OCI-LY1 (cell line): ENCODE measurements around the gene ANKRD65.

ENCODE experiments used
- H2AFZ ChIP-seq: fragments of 200-600 bp; sonication (generic), shearing (Covaris generic); 2 replicates; pipeline ENCODE4 v1.6.0; 2014; ENCODE audit warnings: antibody characterized with exemption, mild to moderate bottlenecking, low read length
- H3F3A ChIP-seq: fragments of 200-600 bp; sonication (generic), shearing (Covaris generic); 2 replicates; pipeline ENCODE4 v1.6.0; 2014; ENCODE audit warnings: mild to moderate bottlenecking, antibody characterized with exemption, low read length, moderate library complexity; ENCODE audit not compliant: insufficient read depth
- H3K27ac ChIP-seq: fragments of 200-600 bp; sonication (generic); 2 replicates; pipeline ENCODE4 v1.5.1; 2014; ENCODE audit warnings: low read length, mixed run types, mild to moderate bottlenecking, low read depth; ENCODE audit not compliant: poor library complexity, severe bottlenecking
- H3K27me3 ChIP-seq: fragments of 200-600 bp; sonication (generic); 2 replicates; pipeline ENCODE4 v1.6.0; 2014; ENCODE audit warnings: antibody characterized with exemption, mild to moderate bottlenecking, low read length, moderate library complexity; ENCODE audit not compliant: insufficient read depth
- H3K36me3 ChIP-seq: fragments of 200-600 bp; sonication (generic); 2 replicates; pipeline ENCODE4 v1.6.1; 2014; ENCODE audit warnings: mild to moderate bottlenecking, antibody characterized with exemption, low read length, moderate library complexity, mixed read lengths; ENCODE audit not compliant: insufficient read depth
- H3K4me1 ChIP-seq: fragments of 200-600 bp; sonication (generic); 2 replicates; pipeline ENCODE4 v1.5.1; 2014; ENCODE audit warnings: mild to moderate bottlenecking, low read length, moderate library complexity; ENCODE audit not compliant: insufficient read depth, severe bottlenecking
- H3K4me2 ChIP-seq: fragments of 200-600 bp; sonication (generic), shearing (Covaris generic); 2 replicates; pipeline ENCODE4 v1.6.1; 2014; ENCODE audit warnings: low read length
- H3K4me3 ChIP-seq: fragments of 200-600 bp; sonication (generic); 2 replicates; pipeline ENCODE4 v1.5.1; 2014; ENCODE audit warnings: low read length, low read depth, mild to moderate bottlenecking, mixed read lengths; ENCODE audit not compliant: poor library complexity, severe bottlenecking
- H3K79me2 ChIP-seq: fragments of 200-600 bp; shearing (Covaris generic); 2 replicates; pipeline ENCODE4 v1.6.1; 2016; ENCODE audit warnings: mixed run types, low read length, mixed read lengths; ENCODE audit not compliant: insufficient read depth
- H3K9ac ChIP-seq: fragments of 200-600 bp; sonication (generic), shearing (Covaris generic); 2 replicates; pipeline ENCODE4 v1.6.1; 2014; ENCODE audit warnings: mild to moderate bottlenecking, low read length, mixed read lengths
- H3K9me2 ChIP-seq: fragments of 200-600 bp; sonication (generic), shearing (Covaris generic); 2 replicates; pipeline ENCODE4 v1.6.1; 2014; ENCODE audit warnings: low read depth, mild to moderate bottlenecking, low read length, mixed read lengths
- H3K9me3 ChIP-seq: fragments of 200-600 bp; shearing (Covaris generic); 2 replicates; pipeline ENCODE4 v1.6.1; 2014; ENCODE audit warnings: low read length, mixed read lengths
- H4K20me1 ChIP-seq: fragments of 200-600 bp; sonication (generic), shearing (Covaris generic); 2 replicates; pipeline ENCODE4 v1.6.0; 2016; ENCODE audit warnings: mild to moderate bottlenecking, low read length; ENCODE audit not compliant: insufficient read depth
- EZH2 ChIP-seq: fragments of 200-600 bp; sonication (generic), shearing (Covaris generic); IDR thresholded peaks from 2 replicates; pipeline ENCODE4 v1.8.0; 2017; ENCODE audit warnings: borderline replicate concordance, mixed run types, mild to moderate bottlenecking, antibody characterized with exemption, low read length, moderate library complexity, mixed read lengths
- TF ChIP-seq, protein P1 (sequence below): fragments of 200-600 bp; sonication (generic), shearing (Covaris generic); IDR thresholded peaks from 2 replicates; pipeline ENCODE4 v1.5.1; 2017; ENCODE audit warnings: mild to moderate bottlenecking, antibody characterized with exemption, low read length, moderate library complexity, mixed read lengths

ANKRD65 gene

DNA sequence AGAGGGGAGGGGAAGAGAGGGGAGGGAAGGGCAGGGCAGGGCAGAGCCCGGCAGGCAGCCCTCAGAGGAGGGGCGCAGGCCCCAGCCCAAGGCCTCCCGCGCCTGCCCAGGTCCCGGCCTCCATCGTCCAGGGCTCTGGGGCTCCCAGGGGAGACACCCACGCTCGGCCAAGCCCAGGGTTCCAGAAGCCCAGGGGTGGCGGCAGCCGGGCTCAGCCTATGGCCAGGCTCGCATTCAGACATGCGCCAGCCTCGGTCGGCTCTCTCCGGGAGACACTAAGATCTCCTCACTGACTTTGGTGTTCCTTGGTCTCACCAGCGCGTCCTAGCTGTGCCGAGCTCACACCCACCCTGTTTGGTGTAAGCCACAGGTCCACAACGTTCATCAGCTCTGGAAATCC, 7.1 kb upstream of the ANKRD65 start:
- Histone ChIP-seq H3K36me3 (no peaks in the 10 kb centered on the region), H3K27me3 (peaks cover 2% of the 10 kb centered on the region; the same call in 1 of the 2 replicates), H3F3A (no peaks in the 10 kb centered on the region), H4K20me1 (no peaks in the 10 kb centered on the region), H3K9me3 (no peaks in the 10 kb centered on the region), H3K9me2 (no peaks in the 10 kb centered on the region), H3K9ac (no peak overlapping the region), H3K79me2 (no peaks in the 10 kb centered on the region), H3K4me1 (no peaks in the 10 kb centered on the region), H3K27ac (no peak overlapping the region), H2AFZ (no peak overlapping the region), H3K4me3 (no peak overlapping the region), H3K4me2 (no peak overlapping the region)
- TF ChIP-seq, protein P1, sequence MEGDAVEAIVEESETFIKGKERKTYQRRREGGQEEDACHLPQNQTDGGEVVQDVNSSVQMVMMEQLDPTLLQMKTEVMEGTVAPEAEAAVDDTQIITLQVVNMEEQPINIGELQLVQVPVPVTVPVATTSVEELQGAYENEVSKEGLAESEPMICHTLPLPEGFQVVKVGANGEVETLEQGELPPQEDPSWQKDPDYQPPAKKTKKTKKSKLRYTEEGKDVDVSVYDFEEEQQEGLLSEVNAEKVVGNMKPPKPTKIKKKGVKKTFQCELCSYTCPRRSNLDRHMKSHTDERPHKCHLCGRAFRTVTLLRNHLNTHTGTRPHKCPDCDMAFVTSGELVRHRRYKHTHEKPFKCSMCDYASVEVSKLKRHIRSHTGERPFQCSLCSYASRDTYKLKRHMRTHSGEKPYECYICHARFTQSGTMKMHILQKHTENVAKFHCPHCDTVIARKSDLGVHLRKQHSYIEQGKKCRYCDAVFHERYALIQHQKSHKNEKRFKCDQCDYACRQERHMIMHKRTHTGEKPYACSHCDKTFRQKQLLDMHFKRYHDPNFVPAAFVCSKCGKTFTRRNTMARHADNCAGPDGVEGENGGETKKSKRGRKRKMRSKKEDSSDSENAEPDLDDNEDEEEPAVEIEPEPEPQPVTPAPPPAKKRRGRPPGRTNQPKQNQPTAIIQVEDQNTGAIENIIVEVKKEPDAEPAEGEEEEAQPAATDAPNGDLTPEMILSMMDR, result no peak
- TF ChIP-seq EZH2, result no peak

DNA sequence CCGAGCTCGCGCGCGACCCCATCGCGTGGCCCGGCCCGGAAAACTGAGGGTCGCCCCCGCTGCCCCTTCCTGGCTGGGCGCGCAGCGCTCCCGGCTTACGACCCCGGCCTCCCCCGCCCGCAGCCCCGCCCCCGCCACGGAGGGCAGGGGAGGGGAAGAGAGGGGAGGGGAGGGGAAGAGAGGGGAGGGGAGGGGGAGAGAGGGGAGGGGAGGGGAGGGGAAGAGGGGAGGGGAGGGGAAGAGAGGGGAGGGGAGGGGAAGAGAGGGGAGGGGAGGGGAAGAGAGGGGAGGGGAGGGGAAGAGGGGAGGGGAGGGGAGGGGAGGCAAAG, 6.7 kb upstream of the ANKRD65 start:
- H3F3A ChIP-seq, result no peaks in the 10 kb centered on the region
- H3K36me3 ChIP-seq, result no peaks in the 10 kb centered on the region
- TF ChIP-seq, protein P1, result no peak
- TF ChIP-seq EZH2, result no peak
- H2AFZ ChIP-seq, result no peak overlapping the region
- H3K27me3 ChIP-seq, result peaks cover 6% of the 10 kb centered on the region; the same call in 1 of the 2 replicates
- H4K20me1 ChIP-seq, result no peaks in the 10 kb centered on the region
- H3K4me1 ChIP-seq, result peaks cover 1% of the 10 kb centered on the region
- H3K79me2 ChIP-seq, result no peaks in the 10 kb centered on the region
- H3K4me2 ChIP-seq, result no peak overlapping the region
- H3K9ac ChIP-seq, result no peak overlapping the region
- no peak overlapping the region for H3K4me3 ChIP-seq
- no peaks in the 10 kb centered on the region for H3K9me2 ChIP-seq
- H3K9me3 ChIP-seq, result no peaks in the 10 kb centered on the region
- no peak overlapping the region for H3K27ac ChIP-seq

DNA sequence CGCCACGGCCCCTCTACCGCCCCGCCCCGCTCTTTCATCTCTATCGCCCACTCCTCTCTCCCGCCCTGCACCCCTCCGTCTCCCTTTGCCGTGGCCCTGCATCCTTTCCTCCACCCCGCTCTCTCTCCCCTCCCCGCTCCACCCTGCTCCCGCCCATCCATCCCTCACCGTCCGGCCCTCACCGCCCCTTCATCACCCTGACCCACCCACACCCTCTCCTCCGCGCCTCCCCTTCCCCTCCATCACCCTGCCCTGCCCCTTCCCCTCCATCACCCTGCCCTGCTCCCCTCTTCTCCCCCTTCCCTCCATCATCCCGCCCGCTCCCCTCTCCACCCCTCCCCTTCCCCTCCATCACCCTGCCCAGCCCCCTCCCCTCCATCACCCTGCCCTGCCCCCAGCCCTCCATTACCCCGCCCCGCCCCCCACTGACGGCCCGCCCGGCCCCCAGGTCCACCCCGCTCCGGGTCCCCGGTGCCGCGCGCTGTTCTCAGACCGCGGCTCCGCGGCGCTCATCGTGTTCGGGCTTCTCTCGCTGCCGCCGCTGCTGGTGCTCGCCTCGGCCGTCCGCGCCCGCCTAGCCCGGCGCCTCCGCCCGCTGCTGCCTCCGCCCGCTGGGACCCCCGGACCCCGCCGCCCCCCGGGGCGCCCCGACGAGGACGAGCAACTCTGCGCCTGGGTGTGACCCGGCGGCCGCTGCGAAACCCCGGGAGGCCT, 6.2 kb upstream of the ANKRD65 start:
- H3K4me1 ChIP-seq, result peaks cover 5% of the 10 kb centered on the region
- no peaks in the 10 kb centered on the region for H3K9me3 ChIP-seq
- 0 out of 2 replicates have a peak, but pooled peaks cover 10% of the 10 kb centered on the region for H3K27me3 ChIP-seq
- no peaks in the 10 kb centered on the region for H3K9me2 ChIP-seq
- no peak overlapping the region for H3K9ac ChIP-seq
- H2AFZ ChIP-seq, result no peak overlapping the region
- no peaks in the 10 kb centered on the region for H3K79me2 ChIP-seq
- no peak overlapping the region for H3K4me3 ChIP-seq
- H3K27ac ChIP-seq, result no peak overlapping the region
- H3F3A ChIP-seq, result no peaks in the 10 kb centered on the region
- H3K36me3 ChIP-seq, result no peaks in the 10 kb centered on the region
- H3K4me2 ChIP-seq, result no peak overlapping the region
- no peaks in the 10 kb centered on the region for H4K20me1 ChIP-seq
- TF ChIP-seq, protein P1, result no peak
- TF ChIP-seq EZH2, result no peak
